Measurements from ENCODE around the gene JCAD.

GRCh38 chr10:30050411-30050810 is 9.0 kb downstream of the JCAD start:
- TF ChIP-seq POLR2A (IDR thresholded peaks at IDR 0.05; ENCODE audit: low read length) (no peak), CTCF (IDR thresholded peaks at IDR 0.05) (no peak), FOSL2 (IDR thresholded peaks at IDR 0.05) (no peak), FOSL2 (CRISPR knock-in tag; IDR thresholded peaks at IDR 0.05) (no peak), JUN (IDR thresholded peaks at IDR 0.05) (no peak), EP300 (IDR thresholded peaks at IDR 0.05) (no peak), HDAC2 (IDR thresholded peaks at IDR 0.05) (no peak), NR3C1 (IDR thresholded peaks at IDR 0.05) (no peak), MAFK (IDR thresholded peaks at IDR 0.05; ENCODE audit: partially characterized antibody) (no peak)
- TF ChIP-seq, protein P1, sequence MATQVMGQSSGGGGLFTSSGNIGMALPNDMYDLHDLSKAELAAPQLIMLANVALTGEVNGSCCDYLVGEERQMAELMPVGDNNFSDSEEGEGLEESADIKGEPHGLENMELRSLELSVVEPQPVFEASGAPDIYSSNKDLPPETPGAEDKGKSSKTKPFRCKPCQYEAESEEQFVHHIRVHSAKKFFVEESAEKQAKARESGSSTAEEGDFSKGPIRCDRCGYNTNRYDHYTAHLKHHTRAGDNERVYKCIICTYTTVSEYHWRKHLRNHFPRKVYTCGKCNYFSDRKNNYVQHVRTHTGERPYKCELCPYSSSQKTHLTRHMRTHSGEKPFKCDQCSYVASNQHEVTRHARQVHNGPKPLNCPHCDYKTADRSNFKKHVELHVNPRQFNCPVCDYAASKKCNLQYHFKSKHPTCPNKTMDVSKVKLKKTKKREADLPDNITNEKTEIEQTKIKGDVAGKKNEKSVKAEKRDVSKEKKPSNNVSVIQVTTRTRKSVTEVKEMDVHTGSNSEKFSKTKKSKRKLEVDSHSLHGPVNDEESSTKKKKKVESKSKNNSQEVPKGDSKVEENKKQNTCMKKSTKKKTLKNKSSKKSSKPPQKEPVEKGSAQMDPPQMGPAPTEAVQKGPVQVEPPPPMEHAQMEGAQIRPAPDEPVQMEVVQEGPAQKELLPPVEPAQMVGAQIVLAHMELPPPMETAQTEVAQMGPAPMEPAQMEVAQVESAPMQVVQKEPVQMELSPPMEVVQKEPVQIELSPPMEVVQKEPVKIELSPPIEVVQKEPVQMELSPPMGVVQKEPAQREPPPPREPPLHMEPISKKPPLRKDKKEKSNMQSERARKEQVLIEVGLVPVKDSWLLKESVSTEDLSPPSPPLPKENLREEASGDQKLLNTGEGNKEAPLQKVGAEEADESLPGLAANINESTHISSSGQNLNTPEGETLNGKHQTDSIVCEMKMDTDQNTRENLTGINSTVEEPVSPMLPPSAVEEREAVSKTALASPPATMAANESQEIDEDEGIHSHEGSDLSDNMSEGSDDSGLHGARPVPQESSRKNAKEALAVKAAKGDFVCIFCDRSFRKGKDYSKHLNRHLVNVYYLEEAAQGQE (IDR thresholded peaks at IDR 0.05) = no peak
- TF ChIP-seq, protein P2, sequence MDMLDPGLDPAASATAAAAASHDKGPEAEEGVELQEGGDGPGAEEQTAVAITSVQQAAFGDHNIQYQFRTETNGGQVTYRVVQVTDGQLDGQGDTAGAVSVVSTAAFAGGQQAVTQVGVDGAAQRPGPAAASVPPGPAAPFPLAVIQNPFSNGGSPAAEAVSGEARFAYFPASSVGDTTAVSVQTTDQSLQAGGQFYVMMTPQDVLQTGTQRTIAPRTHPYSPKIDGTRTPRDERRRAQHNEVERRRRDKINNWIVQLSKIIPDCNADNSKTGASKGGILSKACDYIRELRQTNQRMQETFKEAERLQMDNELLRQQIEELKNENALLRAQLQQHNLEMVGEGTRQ (IDR thresholded peaks at IDR 0.05) = no peak

All from A549 (cell line).